Neutrophil (primary cell): ENCODE data around the gene PIN1.

ENCODE experiments used
- H3K27ac ChIP-seq: fragments of 200-600 bp; sonication (generic); 2 replicates; pipeline ENCODE4 v1.5.1; 2016; ENCODE audit warnings: mild to moderate bottlenecking, moderate library complexity
- H3K27me3 ChIP-seq: fragments of 200-600 bp; sonication (generic); 2 replicates; pipeline ENCODE4 v1.6.0; 2016; ENCODE audit warnings: mild to moderate bottlenecking
- H3K36me3 ChIP-seq: fragments of 200-600 bp; sonication (generic); 2 replicates; pipeline ENCODE4 v1.5.1; 2017
- H3K4me1 ChIP-seq, 2 experiments: fragments of 200-600 bp in 1 of 2; sonication (generic) in 1 of 2; 1 replicate in 1 of 2; 2 replicates in 1 of 2; pipeline versions ENCODE4 v1.5.1 to v1.6.1; 2013 to 2016; ENCODE audit warnings: low read depth in 1 of 2, low read length in 1 of 2, mild to moderate bottlenecking in 1 of 2, moderate library complexity in 1 of 2; ENCODE audit not compliant: control insufficient read depth in 1 of 2, insufficient read depth in 1 of 2
- H3K4me3 ChIP-seq, 2 experiments: fragments of 200-600 bp in 1 of 2; sonication (generic) in 1 of 2; 1 replicate in 1 of 2; 2 replicates in 1 of 2; pipeline ENCODE4 v1.5.1; 2013 to 2016; ENCODE audit warnings: low read depth in 1 of 2, low read length in 1 of 2, mild to moderate bottlenecking in 1 of 2, moderate library complexity in 1 of 2
- H3K9me3 ChIP-seq: fragments of 200-600 bp; sonication (generic); 2 replicates; pipeline ENCODE4 v1.5.1; 2016
- CTCF ChIP-seq: fragments of 200-600 bp; sonication (generic); IDR thresholded peaks from 2 replicates; pipeline ENCODE4 v1.5.1; 2016; ENCODE audit warnings: antibody characterized with exemption

Gene PIN1

GRCh38 chr19:9856609-9857008 is 21.5 kb downstream of the PIN1 start:
- Histone ChIP-seq H3K27ac (no peak overlapping the region), H3K36me3 (peaks cover 4% of the 10 kb centered on the region), H3K4me1 (peaks cover 16% of the 10 kb centered on the region in 2 experiments), H3K9me3 (no peaks in the 10 kb centered on the region), H3K27me3 (no peaks in the 10 kb centered on the region), H3K4me3 (no peak overlapping the region)
- TF ChIP-seq CTCF = no peak

GRCh38 chr19:9857076-9857721 is 22.1 kb downstream of the PIN1 start:
- Histone ChIP-seq H3K27me3 (no peaks in the 10 kb centered on the region), H3K36me3 (peaks cover 4% of the 10 kb centered on the region), H3K4me3 (no peak overlapping the region), H3K4me1 (peaks cover 16% of the 10 kb centered on the region in 2 experiments), H3K9me3 (no peaks in the 10 kb centered on the region), H3K27ac (peak overlapping the region; percentile 72)
- no peak for TF ChIP-seq CTCF

- no peak for TF ChIP-seq CTCF
- Histone ChIP-seq H3K36me3 (peaks cover 4% of the 10 kb centered on the region), H3K4me1 (peaks cover 16% of the 10 kb centered on the region in 2 experiments), H3K27ac (peak overlapping the region; percentile 72), H3K9me3 (no peaks in the 10 kb centered on the region), H3K4me3 (no peak overlapping the region), H3K27me3 (no peaks in the 10 kb centered on the region)
Measured at GRCh38 chr19:9857920-9858746, 23.0 kb downstream of the PIN1 start.

GRCh38 chr19:9858766-9859165 is 23.6 kb downstream of the PIN1 start:
- TF ChIP-seq CTCF = no peak
- Histone ChIP-seq H3K27me3 (no peaks in the 10 kb centered on the region), H3K4me1 (peaks cover 16% of the 10 kb centered on the region in 2 experiments), H3K4me3 (no peak overlapping the region), H3K36me3 (peaks cover 4% of the 10 kb centered on the region), H3K9me3 (no peaks in the 10 kb centered on the region), H3K27ac (peak overlapping the region; percentile 72)

DNA sequence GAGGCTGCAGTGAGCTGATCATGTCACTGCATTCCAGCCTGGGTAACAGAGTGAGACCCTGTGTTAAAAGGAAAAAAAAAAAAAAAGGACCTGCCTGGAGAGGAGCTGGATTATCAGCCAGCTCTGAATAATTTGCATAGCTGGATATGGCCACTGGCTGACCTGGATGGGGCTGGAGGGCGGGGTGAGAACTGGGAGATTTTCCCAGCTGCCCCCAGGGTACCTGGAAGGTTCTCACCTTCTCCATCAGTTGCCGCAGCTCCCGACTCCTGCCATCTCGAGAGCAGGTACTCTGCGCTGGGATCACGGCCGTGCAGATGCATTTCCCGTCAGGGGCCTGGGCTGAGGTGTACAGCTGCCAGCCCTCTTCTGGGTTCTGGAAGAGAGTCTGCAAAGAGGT is 25.3 kb downstream of the PIN1 start:
- no peak for TF ChIP-seq CTCF
- Histone ChIP-seq H3K9me3 (no peaks in the 10 kb centered on the region), H3K4me1 (peaks cover 16% of the 10 kb centered on the region in 2 experiments), H3K27me3 (no peaks in the 10 kb centered on the region), H3K36me3 (no peaks in the 10 kb centered on the region), H3K4me3 (no peak overlapping the region), H3K27ac (no peak overlapping the region)
